Spleen (tissue), 7 donors: ENCODE data around the gene SPATA16.

ENCODE experiments used
- POLR2A ChIP-seq, 3 donors: fragments of 450-650 bp; IDR thresholded peaks; one replicate each; pipeline ENCODE4 v1.5.1; 2017; ENCODE audit warnings: antibody characterized with exemption in 3 of 3, mild to moderate bottlenecking in 1 of 3
- POLR2AphosphoS5 ChIP-seq, 3 donors: sonication (generic); formaldehyde crosslinking; IDR thresholded peaks; one replicate each; pipeline ENCODE4 v1.5.1; 2017; ENCODE audit warnings: antibody characterized with exemption in 3 of 3
- TF ChIP-seq, protein P1 (sequence below), 11 experiments: fragments of 200-600 bp in 7 of 11; fragments of 450-650 bp in 4 of 11; sonication (generic) in 4 of 11; IDR thresholded peaks in 8 of 11; conservative IDR thresholded peaks in 3 of 11; 1 replicate in 7 of 11; 2 replicates in 4 of 11; pipeline versions ENCODE4 v1.4.0 to v1.8.0; 2016 to 2021; ENCODE audit warnings: antibody characterized with exemption in 11 of 11, inconsistent platforms in 4 of 11, mild to moderate bottlenecking in 1 of 11
- donor health status: DM: no; HTN: no; CAD: no; lungs with moderate emphysema.
- donor health status: DM: no; HTN: no; CAD: no.
- donor health status: DM: no; HTN: no; CAD: no.

DNA sequence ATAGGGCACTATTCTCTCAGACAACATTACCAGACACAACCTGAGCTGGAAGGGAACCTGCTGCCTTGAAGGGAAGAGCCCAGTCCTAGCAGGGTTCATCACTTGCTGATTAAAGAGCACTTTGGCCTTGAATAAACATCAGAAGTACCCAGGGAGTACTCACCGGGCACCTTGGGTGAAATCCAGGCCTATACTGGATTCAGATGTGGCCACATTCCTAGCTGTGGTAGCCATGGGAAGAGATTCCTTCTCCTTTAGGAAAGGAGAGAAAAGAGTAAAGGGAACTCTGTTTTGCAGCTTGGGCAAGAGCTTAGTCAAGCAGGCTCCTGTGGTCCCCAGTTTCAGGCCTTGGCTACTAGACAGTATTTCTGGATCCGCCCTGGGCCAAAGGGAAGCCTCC lies 195.0 kb downstream of the SPATA16 start:
- TF ChIP-seq, protein P1, sequence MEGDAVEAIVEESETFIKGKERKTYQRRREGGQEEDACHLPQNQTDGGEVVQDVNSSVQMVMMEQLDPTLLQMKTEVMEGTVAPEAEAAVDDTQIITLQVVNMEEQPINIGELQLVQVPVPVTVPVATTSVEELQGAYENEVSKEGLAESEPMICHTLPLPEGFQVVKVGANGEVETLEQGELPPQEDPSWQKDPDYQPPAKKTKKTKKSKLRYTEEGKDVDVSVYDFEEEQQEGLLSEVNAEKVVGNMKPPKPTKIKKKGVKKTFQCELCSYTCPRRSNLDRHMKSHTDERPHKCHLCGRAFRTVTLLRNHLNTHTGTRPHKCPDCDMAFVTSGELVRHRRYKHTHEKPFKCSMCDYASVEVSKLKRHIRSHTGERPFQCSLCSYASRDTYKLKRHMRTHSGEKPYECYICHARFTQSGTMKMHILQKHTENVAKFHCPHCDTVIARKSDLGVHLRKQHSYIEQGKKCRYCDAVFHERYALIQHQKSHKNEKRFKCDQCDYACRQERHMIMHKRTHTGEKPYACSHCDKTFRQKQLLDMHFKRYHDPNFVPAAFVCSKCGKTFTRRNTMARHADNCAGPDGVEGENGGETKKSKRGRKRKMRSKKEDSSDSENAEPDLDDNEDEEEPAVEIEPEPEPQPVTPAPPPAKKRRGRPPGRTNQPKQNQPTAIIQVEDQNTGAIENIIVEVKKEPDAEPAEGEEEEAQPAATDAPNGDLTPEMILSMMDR (IDR thresholded peaks at IDR 0.05 in 8 of 11, conservative IDR thresholded peaks at IDR 0.05 in 3 of 11), result no peak
- TF ChIP-seq POLR2AphosphoS5 (IDR thresholded peaks at IDR 0.05) (no peak), POLR2A (IDR thresholded peaks at IDR 0.05) (no peak)
